Kidney (tissue), 14 donors: ENCODE measurements around the gene PARD6A. TPM values are rescaled to one million over a fixed set of nuclear protein-coding genes. Genes with fewer than 3 reads are reported as not detected.

Experiments
- DNase-seq, 5 donors: peaks; one replicate each; pipeline ENCODE4 v3.0.0-alpha.2; 2013 to 2020
- FAIRE-seq: peaks from 2 replicates; lab custom pipeline; 2012; peaks lifted over from hg19 to GRCh38; lab: Jason Lieb, UNC
- H3K27ac ChIP-seq, 2 donors: one replicate each; pipeline ENCODE4 v1.7.0; 2013; ENCODE audit warnings: low read depth in 2 of 2, low read length in 2 of 2, inconsistent platforms in 1 of 2
- H3K27me3 ChIP-seq: one replicate; pipeline ENCODE4 v1.7.1; 2013; ENCODE audit warnings: low read length, inconsistent platforms; ENCODE audit not compliant: control insufficient read depth, insufficient read depth
- H3K36me3 ChIP-seq, 3 donors: one replicate each; pipeline versions ENCODE4 v1.7.0 to v1.7.1; 2013; ENCODE audit warnings: low read length in 3 of 3, control low read depth in 1 of 3, inconsistent platforms in 1 of 3; ENCODE audit not compliant: insufficient read depth in 3 of 3, control insufficient read depth in 2 of 3
- H3K4me1 ChIP-seq, 3 donors: one replicate each; pipeline versions ENCODE4 v1.7.0 to v1.7.1; 2013; ENCODE audit warnings: low read length in 3 of 3, inconsistent platforms in 1 of 3, low read depth in 1 of 3; ENCODE audit not compliant: control insufficient read depth in 2 of 3, insufficient read depth in 2 of 3
- H3K4me3 ChIP-seq, 3 donors: one replicate each; pipeline versions ENCODE4 v1.7.0 to v1.8.1; 2013; ENCODE audit warnings: low read length in 3 of 3, control low read depth in 1 of 3, inconsistent platforms in 1 of 3
- H3K9ac ChIP-seq, 3 donors: one replicate each; pipeline versions ENCODE4 v1.7.0 to v1.7.1; 2013; ENCODE audit warnings: low read length in 3 of 3, control low read depth in 1 of 3, inconsistent platforms in 1 of 3
- H3K9me3 ChIP-seq, 3 donors: one replicate each; pipeline versions ENCODE4 v1.7.0 to v1.7.1; 2013; ENCODE audit warnings: low read length in 3 of 3, control low read depth in 1 of 3, inconsistent platforms in 1 of 3; ENCODE audit not compliant: control insufficient read depth in 2 of 3, insufficient read depth in 1 of 3
- CTCF ChIP-seq: IDR thresholded peaks from 3 replicates; pipeline ENCODE4 v1.5.1; 2012; ENCODE audit warnings: mild to moderate bottlenecking, moderate library complexity, borderline replicate concordance; ENCODE audit not compliant: insufficient read depth; ENCODE audit errors: extremely low read depth
- intact Hi-C: fragments of 100-400 bp; cut with DNase I; formaldehyde crosslinking; loops from one replicate; pipeline ENCODE4 v1.11.1; 2022
- polyA plus RNA-seq: library from polyadenylated mRNA; stranded (reverse); fragments of 350-450 nt; fragmentation: Illumina TruSeq; extraction: RNeasy Lipid Tissue Mini Kit (QIAGEN cat#74804); gene quantifications from one replicate; pipeline ENCODE4 v1.2.3, GENCODE V29; 2014; ENCODE audit warnings: low read depth, low replicate concordance; ENCODE audit not compliant: insufficient read depth
- total RNA-seq: library from RNA; stranded (reverse); fragmentation: NEBNext Ultra II Directional; extraction: Animal tissue kit (Norgen Biotek cat#: 25700); gene quantifications from one replicate; pipeline ENCODE4 v1.2.1, GENCODE V29; 2021
- donor health status: control.
- donor health status: control.
- donor health status: control.
- donor health status: control.
- donor health status: control.
- donor health status: DM: yes; HTN: yes; CAD: no.
- donor health status: Normal renal cell carcinoma (clear cell type).

The PARD6A gene
- total and polyA plus RNA-seq, 2 donors from 2014 or later = 6.1 to 17.1 TPM

- no peaks in the 10 kb centered on the region for H3K9me3 ChIP-seq
- peak within 1 kb of the TSS; percentile 37 to 79 (median 77) for H3K4me3 ChIP-seq
- peak within 1 kb of the TSS in 2 of 3 donors; percentile 69 to 78 for H3K9ac ChIP-seq
- H3K27ac ChIP-seq = peak within 1 kb of the TSS; percentile 86 to 92
- FAIRE-seq = no peak
- peaks cover 0 to 23% (median 11%) of the 10 kb centered on the region in 3 donors for H3K4me1 ChIP-seq
- peak; percentile 86 to 95 (median 93) for DNase-seq
- no peaks in the 10 kb centered on the region for H3K27me3 ChIP-seq
- intact Hi-C loops = no loop called here
- peaks cover 0 to 3% (median 0%) of the 10 kb centered on the region in 3 donors for H3K36me3 ChIP-seq
- no peak for TF ChIP-seq CTCF
Measured at GRCh38 chr16:67666559-67667452, 6.0 kb downstream of the PARD6A start, which contains the start of the genes C16orf86 and ENKD1. TSS of gene C16orf86 (plus strand) at chr16:67666814. CDS start at chr16:67666971, 157 bp downstream. TSS of gene ENKD1 (minus strand) at chr16:67666750. CDS start at chr16:67666442, 308 bp downstream.

GRCh38 chr16:67667453-67667816 is 6.7 kb downstream of the PARD6A start:
- H3K4me1 ChIP-seq = peaks cover 0 to 23% (median 11%) of the 10 kb centered on the region in 3 donors
- FAIRE-seq = no peak
- peaks cover 0 to 3% (median 0%) of the 10 kb centered on the region in 3 donors for H3K36me3 ChIP-seq
- TF ChIP-seq CTCF = no peak
- no peaks in the 10 kb centered on the region for H3K9me3 ChIP-seq
- peak overlapping the region in 2 of 3 donors; percentile 77 to 79 for H3K4me3 ChIP-seq
- peak in 2 of 5 donors; percentile 75 to 83 for DNase-seq
- peak overlapping the region; percentile 86 to 92 for H3K27ac ChIP-seq
- intact Hi-C loops = no loop called here
- H3K27me3 ChIP-seq = no peaks in the 10 kb centered on the region
- peak overlapping the region in 1 of 3 donors; percentile 78 for H3K9ac ChIP-seq

GRCh38 chr16:67667817-67668494 is 7.2 kb downstream of the PARD6A start:
- H3K9me3 ChIP-seq = no peaks in the 10 kb centered on the region
- peak overlapping the region in 1 of 2 donors; percentile 86 for H3K27ac ChIP-seq
- H3K4me1 ChIP-seq = peaks cover 0 to 24% (median 13%) of the 10 kb centered on the region in 3 donors
- DNase-seq (peak; percentile 93 to 96 (median 93)), FAIRE-seq (no peak)
- peak overlapping the region in 1 of 3 donors; percentile 78 for H3K9ac ChIP-seq
- no peaks in the 10 kb centered on the region for H3K36me3 ChIP-seq
- intact Hi-C loops = no loop called here
- TF ChIP-seq CTCF = peak; percentile 84
- peak overlapping the region in 2 of 3 donors; percentile 12 to 79 for H3K4me3 ChIP-seq
- no peaks in the 10 kb centered on the region for H3K27me3 ChIP-seq
